GM12892 (cell line): Measurements from ENCODE around the gene HES5.

Experiments used
- POLR2A ChIP-seq: IDR thresholded peaks from 2 replicates; pipeline ENCODE4 v1.6.1; 2011; ENCODE audit warnings: low read depth, low read length, control low read depth
- POLR2AphosphoS5 ChIP-seq: IDR thresholded peaks from 2 replicates; pipeline ENCODE4 v1.6.1; 2011; ENCODE audit warnings: low read depth, low read length, control low read depth

DNA sequence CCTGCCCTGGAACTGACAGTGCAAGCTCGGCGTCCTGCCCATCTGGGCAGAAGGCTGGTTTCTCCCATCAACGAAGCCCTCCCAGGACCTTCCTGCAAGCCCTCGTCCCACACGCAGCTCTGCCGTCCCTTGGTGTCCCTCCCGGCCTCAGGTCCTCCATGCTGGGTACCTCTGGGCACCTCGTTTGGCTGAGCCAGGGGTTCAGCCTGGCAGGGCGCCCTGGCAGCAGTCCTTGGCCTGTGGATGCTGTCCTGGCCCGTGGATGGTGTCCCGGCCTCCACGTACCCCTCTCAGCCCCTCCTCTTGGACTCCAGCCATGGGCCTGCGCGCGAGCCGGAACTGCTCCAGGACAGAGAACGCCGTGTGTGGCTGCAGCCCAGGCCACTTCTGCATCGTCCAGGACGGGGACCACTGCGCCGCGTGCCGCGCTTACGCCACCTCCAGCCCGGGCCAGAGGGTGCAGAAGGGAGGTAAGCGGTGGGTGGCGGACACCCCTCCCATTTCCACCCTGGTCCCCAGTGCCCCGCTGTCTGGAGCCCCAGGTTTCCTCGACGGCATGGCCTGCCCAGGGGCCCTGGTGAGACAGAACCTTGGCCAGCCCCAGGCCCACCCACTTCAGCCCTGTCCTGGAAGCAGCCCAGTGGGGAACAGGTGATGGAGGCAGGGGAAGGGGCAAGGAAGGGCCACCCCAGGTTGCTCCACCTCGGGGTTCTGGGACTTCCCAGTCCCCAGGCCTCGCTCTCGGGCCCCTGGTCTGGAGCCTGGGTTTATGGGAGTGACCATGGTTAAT is 29.6 kb upstream of the HES5 start:
- TF ChIP-seq POLR2A = no peak
- TF ChIP-seq POLR2AphosphoS5 = no peak
